HCT116 (cell line): Measurements from ENCODE around the gene CTIF. TPM values are rescaled to one million over a fixed set of nuclear protein-coding genes. Genes with fewer than 3 reads are reported as not detected.

Experiments used
- ATAC-seq: fragments of 200-7000 bp; cut with Tn5 transposase; 2 replicates; pipeline ENCODE4 v1.9.1; 2020; ENCODE audit warnings: mild to moderate bottlenecking, moderate library complexity
- BruUV-seq: library from RNA; stranded (reverse); fragments of 400-500 nt; replicated peaks from 2 replicates; lab custom pipeline; 2021; lab: Mats Ljungman, UMichigan
- CTCF ChIA-PET: fragments of 300-600 bp; sonication (Branson Sonifier 250); formaldehyde crosslinking; loops from one replicate; lab custom pipeline; 2021; ENCODE audit warnings: antibody characterized with exemption; lab: Charles Lee
- POLR2A ChIA-PET: fragments of 300-600, 350-600 bp; sonication (Branson Sonifier 250); formaldehyde crosslinking; loops from one replicate; lab custom pipeline; 2021; ENCODE audit warnings: antibody characterized with exemption; lab: Charles Lee
- RAD21 ChIA-PET, 2 experiments: fragments of 300-600 bp; sonication (Branson Sonifier 250); formaldehyde crosslinking; loops; one replicate each; lab custom pipeline; 2023; ENCODE audit warnings: low total read pairs in 2 of 2; ENCODE audit not compliant: uncharacterized antibody in 2 of 2, unreplicated experiment in 2 of 2, low non-redundant PET in 1 of 2; lab: Charles Lee
- DNase-seq: peaks from one replicate; pipeline ENCODE4 v3.0.0-alpha.2; 2010; ENCODE audit warnings: low read depth, low spot score
- H2AFZ ChIP-seq: fragments of 200-600 bp; shearing (Covaris generic), sonication (generic); 2 replicates; pipeline ENCODE4 v1.6.1; 2017; ENCODE audit warnings: low read depth, mixed run types, mixed read lengths, antibody characterized with exemption, low read length; ENCODE audit not compliant: poor library complexity, severe bottlenecking
- H3K27ac ChIP-seq: 2 replicates; pipeline ENCODE4 v1.5.1; 2012; ENCODE audit warnings: low read depth, low read length
- H3K27me3 ChIP-seq: fragments of 200-600 bp; sonication (generic); 2 replicates; pipeline ENCODE4 v1.6.1; 2016; ENCODE audit warnings: mixed run types, low read length, mixed read lengths; ENCODE audit not compliant: insufficient read depth
- H3K36me3 ChIP-seq, 2 experiments: fragments of 200-500 bp in 1 of 2; fragments of 200-600 bp in 1 of 2; sonication (Bioruptor generic) in 1 of 2; sonication (generic) in 1 of 2; 2 replicates each; pipeline versions ENCODE4 v1.5.1 to v1.6.1; 2014 to 2016; ENCODE audit warnings: low read length in 2 of 2, inconsistent platforms in 1 of 2, mixed read lengths in 1 of 2, mixed run types in 1 of 2; ENCODE audit not compliant: insufficient read depth in 2 of 2, control insufficient read depth in 1 of 2
- H3K4me1 ChIP-seq, 2 experiments: fragments of 200-600 bp in 1 of 2; sonication (generic) in 1 of 2; 2 replicates each; pipeline versions ENCODE4 v1.5.1 to v1.6.1; 2012 to 2017; ENCODE audit warnings: low read length in 2 of 2, inconsistent platforms in 1 of 2, mild to moderate bottlenecking in 1 of 2, mixed read lengths in 1 of 2, mixed run types in 1 of 2, moderate library complexity in 1 of 2; ENCODE audit not compliant: insufficient read depth in 2 of 2, control insufficient read depth in 1 of 2
- H3K4me2 ChIP-seq: fragments of 200-600 bp; sonication (generic); 2 replicates; pipeline ENCODE4 v1.6.1; 2017; ENCODE audit warnings: mixed run types, low read length, mixed read lengths
- H3K4me3 ChIP-seq, 2 experiments: fragments of 200-600 bp in 1 of 2; sonication (generic) in 1 of 2; replicated peaks in 1 of 2; 2 replicates each; pipeline ENCODE4 v1.5.1; 2011 to 2016; ENCODE audit warnings: low read length in 2 of 2, control low read depth in 1 of 2, low read depth in 1 of 2, mild to moderate bottlenecking in 1 of 2, mixed read lengths in 1 of 2, mixed run types in 1 of 2
- H3K79me2 ChIP-seq: fragments of 200-600 bp; sonication (generic); 2 replicates; pipeline ENCODE4 v1.6.1; 2017; ENCODE audit warnings: mild to moderate bottlenecking, mixed run types, low read length, moderate library complexity, mixed read lengths; ENCODE audit not compliant: insufficient read depth
- H3K9ac ChIP-seq: fragments of 200-600 bp; sonication (generic); 2 replicates; pipeline ENCODE4 v1.6.1; 2016; ENCODE audit warnings: low read length, mixed read lengths
- H3K9me2 ChIP-seq: fragments of 200-600 bp; sonication (generic), shearing (Covaris generic); 2 replicates; pipeline ENCODE4 v1.6.1; 2017; ENCODE audit warnings: mixed run types, mild to moderate bottlenecking, moderate library complexity; ENCODE audit not compliant: insufficient read depth
- H3K9me3 ChIP-seq, 2 experiments: fragments of 200-500 bp in 1 of 2; fragments of 200-600 bp in 1 of 2; sonication (Bioruptor generic) in 1 of 2; sonication (generic) in 1 of 2; 2 replicates each; pipeline ENCODE4 v1.6.1; 2014 to 2017; ENCODE audit warnings: low read length in 2 of 2, mixed read lengths in 2 of 2, inconsistent platforms in 1 of 2, low read depth in 1 of 2, mild to moderate bottlenecking in 1 of 2, mixed run types in 1 of 2, moderate library complexity in 1 of 2; ENCODE audit not compliant: control insufficient read depth in 1 of 2, insufficient read depth in 1 of 2
- H4K20me1 ChIP-seq: fragments of 200-600 bp; sonication (generic), shearing (Covaris generic); 2 replicates; pipeline ENCODE4 v1.6.1; 2017; ENCODE audit warnings: mixed run types, mild to moderate bottlenecking, moderate library complexity; ENCODE audit not compliant: insufficient read depth
- ATF3 ChIP-seq: IDR thresholded peaks from 2 replicates; pipeline ENCODE4 v1.6.1; 2012
- CBX3 ChIP-seq: IDR thresholded peaks from 2 replicates; pipeline ENCODE4 v1.6.1; 2012; ENCODE audit warnings: low read depth
- CEBPB ChIP-seq: IDR thresholded peaks from 2 replicates; pipeline ENCODE4 v1.6.1; 2012; ENCODE audit warnings: low read depth
- EGR1 ChIP-seq: IDR thresholded peaks from 2 replicates; pipeline ENCODE4 v1.6.1; 2012; ENCODE audit warnings: low read depth
- ELF1 ChIP-seq: IDR thresholded peaks from 2 replicates; pipeline ENCODE4 v1.6.1; 2012; ENCODE audit warnings: low read depth, borderline replicate concordance
- EZH2 ChIP-seq: fragments of 200-600 bp; sonication (generic); IDR thresholded peaks from 2 replicates; pipeline ENCODE4 v1.6.1; 2017; ENCODE audit warnings: antibody characterized with exemption, mixed run types
- EZH2phosphoT487 ChIP-seq: fragments of 200-600 bp; IDR thresholded peaks from 2 replicates; pipeline ENCODE4 v1.6.1; 2018; ENCODE audit warnings: antibody characterized with exemption, borderline replicate concordance
- FOSL1 ChIP-seq: IDR thresholded peaks from 2 replicates; pipeline ENCODE4 v1.6.1; 2012; ENCODE audit warnings: low read depth
- JUND ChIP-seq: IDR thresholded peaks from 2 replicates; pipeline ENCODE4 v1.6.1; 2012
- POLR2A ChIP-seq: IDR thresholded peaks from 2 replicates; pipeline ENCODE4 v1.7.0; 2011; ENCODE audit warnings: borderline replicate concordance; ENCODE audit not compliant: insufficient read depth, insufficient read length; ENCODE audit errors: extremely low read depth
- POLR2AphosphoS5 ChIP-seq: IDR thresholded peaks from 2 replicates; pipeline ENCODE4 v1.6.1; 2011; ENCODE audit warnings: mild to moderate bottlenecking, low read depth, low read length, moderate library complexity
- RAD21 ChIP-seq: IDR thresholded peaks from 2 replicates; pipeline ENCODE4 v1.6.1; 2012; ENCODE audit warnings: low read depth, mild to moderate bottlenecking
- SIN3A ChIP-seq: IDR thresholded peaks from 2 replicates; pipeline ENCODE4 v1.6.1; 2012; ENCODE audit warnings: low read depth
- SP1 ChIP-seq: IDR thresholded peaks from 2 replicates; pipeline ENCODE4 v1.6.1; 2012; ENCODE audit warnings: low read depth
- SRF ChIP-seq: IDR thresholded peaks from 2 replicates; pipeline ENCODE4 v1.6.1; 2012; ENCODE audit warnings: low read depth
- TCF7L2 ChIP-seq: IDR thresholded peaks from 2 replicates; pipeline ENCODE4 v1.7.0; 2011; ENCODE audit warnings: borderline replicate concordance, inconsistent platforms; ENCODE audit not compliant: insufficient read depth, insufficient read length; ENCODE audit errors: extremely low read depth
- YY1 ChIP-seq: IDR thresholded peaks from 2 replicates; pipeline ENCODE4 v1.6.1; 2011; ENCODE audit warnings: low read length, low read depth, moderate library complexity, mild to moderate bottlenecking; ENCODE audit not compliant: insufficient replicate concordance; ENCODE audit errors: extremely low read depth
- ZBTB33 ChIP-seq: IDR thresholded peaks from 2 replicates; pipeline ENCODE4 v1.6.1; 2011; ENCODE audit warnings: mild to moderate bottlenecking, low read length, moderate library complexity; ENCODE audit not compliant: insufficient replicate concordance; ENCODE audit errors: extremely low read depth
- ZFX ChIP-seq: fragments of 450-650 bp; IDR thresholded peaks from 2 replicates; pipeline ENCODE4 v1.6.1; 2017
- intact Hi-C: fragments of 100-400 bp; cut with micrococcal nuclease; formaldehyde crosslinking; loops from 2 replicates; pipeline ENCODE4 v1.10.0; 2022
- total RNA-seq: library from RNA; stranded (reverse); gene quantifications from one replicate; pipeline ENCODE4 v1.2.1, GENCODE V29; 2021; ENCODE audit not compliant: unreplicated experiment

CTIF gene
- total RNA-seq, 1 experiment from 2014 or later, result 19.7 TPM

GRCh38 chr18:48609820-48610815 is 71.3 kb downstream of the CTIF start:
- Histone ChIP-seq H3K79me2 (no peaks in the 10 kb centered on the region), H3K27ac (no peak overlapping the region), H4K20me1 (no peaks in the 10 kb centered on the region), H3K36me3 (no peaks in the 10 kb centered on the region), H2AFZ (no peak overlapping the region), H3K9ac (no peak overlapping the region), H3K4me1 (no peaks in the 10 kb centered on the region; a peak in 1 of 4 replicates), H3K27me3 (no peaks in the 10 kb centered on the region), H3K9me2 (no peaks in the 10 kb centered on the region), H3K9me3 (no peaks in the 10 kb centered on the region), H3K4me2 (no peak overlapping the region), H3K4me3 (no peak overlapping the region)
- ChIA-PET CTCF (no interaction called here), POLR2A (no interaction called here), RAD21 (interaction anchor here in 1 of 2 experiments (0.7 kb wide), 1 partner anchor 89 kb away, joined by 8 read pairs; no protein-coding TSS in a partner anchor)
- ATAC-seq (no peak), DNase-seq (no peak)
- BruUV-seq, result no TSS peak
- TF ChIP-seq EGR1 (no peak), CEBPB (no peak), SIN3A (no peak), CBX3 (no peak), ELF1 (no peak), TCF7L2 (no peak), SRF (no peak), YY1 (no peak), ATF3 (no peak), FOSL1 (no peak), JUND (no peak), EZH2phosphoT487 (no peak), EZH2 (no peak), RAD21 (no peak), ZBTB33 (no peak), POLR2A (no peak), POLR2AphosphoS5 (no peak), ZFX (no peak), SP1 (no peak)
- intact Hi-C loops, result no loop called here
